ENCODE results near the gene PHF12.

DNA sequence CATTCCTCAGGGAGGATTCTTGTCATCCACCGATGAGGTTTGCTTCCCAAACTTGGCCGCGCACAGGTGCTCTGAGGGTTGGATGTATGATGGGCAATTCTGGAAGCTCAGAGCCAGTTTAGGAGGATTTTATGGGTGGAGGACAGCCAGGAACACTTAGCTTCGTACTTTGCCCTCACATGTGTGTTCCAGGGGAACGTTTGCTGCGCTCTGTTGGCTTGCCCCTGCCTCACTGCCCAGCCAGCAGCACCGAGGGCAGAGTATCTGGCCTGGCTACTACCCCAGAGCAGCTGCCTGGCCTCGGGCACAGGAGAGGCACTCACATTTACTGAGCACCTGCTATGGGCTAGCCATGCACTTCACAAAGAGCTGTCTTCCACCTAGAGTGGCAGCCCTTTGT is 40.5 kb upstream of the PHF12 start:
- TF ChIP-seq, protein P1, sequence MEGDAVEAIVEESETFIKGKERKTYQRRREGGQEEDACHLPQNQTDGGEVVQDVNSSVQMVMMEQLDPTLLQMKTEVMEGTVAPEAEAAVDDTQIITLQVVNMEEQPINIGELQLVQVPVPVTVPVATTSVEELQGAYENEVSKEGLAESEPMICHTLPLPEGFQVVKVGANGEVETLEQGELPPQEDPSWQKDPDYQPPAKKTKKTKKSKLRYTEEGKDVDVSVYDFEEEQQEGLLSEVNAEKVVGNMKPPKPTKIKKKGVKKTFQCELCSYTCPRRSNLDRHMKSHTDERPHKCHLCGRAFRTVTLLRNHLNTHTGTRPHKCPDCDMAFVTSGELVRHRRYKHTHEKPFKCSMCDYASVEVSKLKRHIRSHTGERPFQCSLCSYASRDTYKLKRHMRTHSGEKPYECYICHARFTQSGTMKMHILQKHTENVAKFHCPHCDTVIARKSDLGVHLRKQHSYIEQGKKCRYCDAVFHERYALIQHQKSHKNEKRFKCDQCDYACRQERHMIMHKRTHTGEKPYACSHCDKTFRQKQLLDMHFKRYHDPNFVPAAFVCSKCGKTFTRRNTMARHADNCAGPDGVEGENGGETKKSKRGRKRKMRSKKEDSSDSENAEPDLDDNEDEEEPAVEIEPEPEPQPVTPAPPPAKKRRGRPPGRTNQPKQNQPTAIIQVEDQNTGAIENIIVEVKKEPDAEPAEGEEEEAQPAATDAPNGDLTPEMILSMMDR (IDR thresholded peaks at IDR 0.05) = no peak
- no peak for TF ChIP-seq POLR2A (IDR thresholded peaks at IDR 0.05)

Measured in Peyer's patch (tissue), 4 donors.